Activated CD4-positive, alpha-beta T cell treated with anti-CD3 and anti-CD28 coated beads, Interleukin-2, amount 50 U/mL, for 48 hours (primary cell): ENCODE data around the gene TVP23A.
"Not testable (repeated sequence)": the region's sequence is repeated elsewhere in the genome, so short reads cannot be mapped to it uniquely, and the experiment has no call there.

Source experiments
- DNase-seq, 2 experiments: peaks; one replicate each; pipeline ENCODE4 v3.0.0-alpha.2; 2020

Gene TVP23A

GRCh38 chr16:10744370-10745030 lies 74.1 kb downstream of the TVP23A start:
- DNase-seq = no peak

GRCh38 chr16:10743610-10744369 lies 74.8 kb downstream of the TVP23A start, which contains the start of gene NUBP1:
TSS of gene NUBP1 (plus strand) at chr16:10743842. CDS start at chr16:10743864, 22 bp downstream.
- peak; percentile 100 for DNase-seq

- DNase-seq = no peak
Observed at GRCh38 chr16:10743227-10743609, 75.4 kb downstream of the TVP23A start.

GRCh38 chr16:10741844-10742243 lies 76.8 kb downstream of the TVP23A start:
- no peak for DNase-seq

GRCh38 chr16:10741249-10741648 lies 77.3 kb downstream of the TVP23A start:
- DNase-seq = not testable (repeated sequence)

GRCh38 chr16:10740845-10741208 lies 77.8 kb downstream of the TVP23A start:
- DNase-seq = no peak

GRCh38 chr16:10740000-10740844 lies 78.4 kb downstream of the TVP23A start:
- no peak for DNase-seq

- peak; percentile 56 to 65 for DNase-seq
Observed at GRCh38 chr16:10738231-10739077, 80.1 kb downstream of the TVP23A start.

- DNase-seq = peak; percentile 59 to 71
Observed at GRCh38 chr16:10737068-10737625, 81.4 kb downstream of the TVP23A start.

- DNase-seq = no peak
Observed at GRCh38 chr16:10731790-10732189, 86.8 kb downstream of the TVP23A start.

GRCh38 chr16:10729104-10730048 lies 89.2 kb downstream of the TVP23A start:
- no peak for DNase-seq

- DNase-seq = no peak
Observed at GRCh38 chr16:10728003-10728887, 90.3 kb downstream of the TVP23A start.
